HG02798 (cell line): Measurements from ENCODE around the gene SLC35D3.
"Not testable (repeated sequence)": the region's sequence is repeated elsewhere in the genome, so short reads cannot be mapped to it uniquely, and the experiment has no call there.

ENCODE experiments used
- ATAC-seq: cut with Tn5 transposase; IDR thresholded peaks from one replicate; pipeline ENCODE4 v1.9.1; 2021; ENCODE audit warnings: mild to moderate bottlenecking; ENCODE audit not compliant: unreplicated experiment, poor library complexity

SLC35D3 gene

GRCh38 chr6:136922685-136923006 lies 545 bp downstream of the SLC35D3 start:
- ATAC-seq = peak; percentile 3

GRCh38 chr6:136923116-136923953 lies 1.2 kb downstream of the SLC35D3 start:
- no peak for ATAC-seq

- no peak for ATAC-seq
Observed at GRCh38 chr6:136923954-136924673, 2.0 kb downstream of the SLC35D3 start.

- no peak for ATAC-seq
Observed at GRCh38 chr6:136926383-136926782, 4.3 kb downstream of the SLC35D3 start.

- ATAC-seq = peak; percentile 45
Observed at GRCh38 chr6:136927292-136927691, 5.2 kb downstream of the SLC35D3 start.

GRCh38 chr6:136930528-136930927 lies 8.4 kb downstream of the SLC35D3 start:
- ATAC-seq = no peak

GRCh38 chr6:136932599-136932998 lies 10.5 kb downstream of the SLC35D3 start:
- ATAC-seq = no peak

- no peak for ATAC-seq
Observed at GRCh38 chr6:136945072-136945471, 23.0 kb downstream of the SLC35D3 start.

- no peak for ATAC-seq
Observed at GRCh38 chr6:136945711-136946121, 23.6 kb downstream of the SLC35D3 start.

GRCh38 chr6:136947037-136947436 lies 24.9 kb downstream of the SLC35D3 start:
- no peak for ATAC-seq

- ATAC-seq = not testable (repeated sequence)
Observed at GRCh38 chr6:136949957-136950356, 27.9 kb downstream of the SLC35D3 start.

GRCh38 chr6:136950436-136951126 lies 28.5 kb downstream of the SLC35D3 start:
- no peak for ATAC-seq

GRCh38 chr6:136952714-136953260 lies 30.7 kb downstream of the SLC35D3 start:
- ATAC-seq = no peak

GRCh38 chr6:136955123-136955522 lies 33.0 kb downstream of the SLC35D3 start:
- no peak for ATAC-seq

- ATAC-seq = no peak
Observed at GRCh38 chr6:136956590-136957544, 34.8 kb downstream of the SLC35D3 start.

- no peak for ATAC-seq
Observed at GRCh38 chr6:136958168-136958567, 36.1 kb downstream of the SLC35D3 start.

- ATAC-seq = no peak
Observed at GRCh38 chr6:136959471-136959891, 37.4 kb downstream of the SLC35D3 start.

GRCh38 chr6:136959935-136960334 lies 37.8 kb downstream of the SLC35D3 start:
- not testable (repeated sequence) for ATAC-seq

GRCh38 chr6:136960781-136961180 lies 38.7 kb downstream of the SLC35D3 start:
- ATAC-seq = no peak

- no peak for ATAC-seq
Observed at GRCh38 chr6:136961848-136962247, 39.7 kb downstream of the SLC35D3 start.
